Tibial nerve (tissue), 4 donors: ENCODE measurements around the gene M1AP. TPM values are rescaled to one million over a fixed set of nuclear protein-coding genes. Genes with fewer than 3 reads are reported as not detected.

Experiments
- DNase-seq, 2 donors: peaks; one replicate each; pipeline ENCODE4 v3.0.0-alpha.2; 2019; ENCODE audit warnings: low spot score in 2 of 2
- H3K27ac ChIP-seq, 4 donors: fragments of 200-600 bp; sonication (generic) in 3 of 4; one replicate each; pipeline ENCODE4 v1.5.1; 2017 to 2019; ENCODE audit warnings: mild to moderate bottlenecking in 1 of 4
- H3K27me3 ChIP-seq, 2 donors: fragments of 200-600 bp; sonication (generic) in 1 of 2; one replicate each; pipeline versions ENCODE4 v1.5.1 to v1.6.0; 2017 to 2019
- H3K36me3 ChIP-seq, 3 donors: fragments of 200-600 bp; sonication (generic); one replicate each; pipeline ENCODE4 v1.5.1; 2018 to 2019
- H3K4me1 ChIP-seq, 4 donors: fragments of 200-600 bp; sonication (generic) in 3 of 4; one replicate each; pipeline ENCODE4 v1.5.1; 2017 to 2019
- H3K4me3 ChIP-seq, 4 donors: fragments of 200-600 bp; sonication (generic) in 3 of 4; one replicate each; pipeline ENCODE4 v1.5.1; 2017 to 2019; ENCODE audit warnings: mild to moderate bottlenecking in 1 of 4, moderate library complexity in 1 of 4
- H3K9me3 ChIP-seq, 4 donors: fragments of 200-600 bp; sonication (generic) in 3 of 4; one replicate each; pipeline ENCODE4 v1.5.1; 2017 to 2019
- CTCF ChIP-seq, 5 experiments: fragments of 200-600 bp in 3 of 5; fragments of 450-650 bp in 2 of 5; sonication (generic) in 3 of 5; IDR thresholded peaks; one replicate each; pipeline ENCODE4 v1.5.1; 2016 to 2019; ENCODE audit warnings: antibody characterized with exemption in 5 of 5, mild to moderate bottlenecking in 3 of 5, moderate library complexity in 2 of 5
- EP300 ChIP-seq, 2 donors: sonication (generic); formaldehyde crosslinking; IDR thresholded peaks; one replicate each; pipeline ENCODE4 v1.6.1; 2017; ENCODE audit warnings: antibody characterized with exemption in 2 of 2, mild to moderate bottlenecking in 1 of 2
- POLR2A ChIP-seq, 2 donors: fragments of 450-650 bp; IDR thresholded peaks; one replicate each; pipeline ENCODE4 v1.6.1; 2017; ENCODE audit warnings: antibody characterized with exemption in 2 of 2, mild to moderate bottlenecking in 2 of 2, moderate library complexity in 2 of 2
- WGBS, 2 donors: methylation state at CpG; one replicate each; pipeline ENCODE4 v1.1.5; 2018; 5-methylcytosine and 5-hydroxymethylcytosine counted together
- total RNA-seq, 4 donors: library from RNA; depleted of rRNA; stranded (reverse); fragments of >200 nt; gene quantifications; one replicate each; pipeline ENCODE4 v1.1.0, GENCODE V29; 2016

The M1AP gene
- total RNA-seq, 4 donors from 2014 or later = 0.21 TPM; not detected in 3

DNA sequence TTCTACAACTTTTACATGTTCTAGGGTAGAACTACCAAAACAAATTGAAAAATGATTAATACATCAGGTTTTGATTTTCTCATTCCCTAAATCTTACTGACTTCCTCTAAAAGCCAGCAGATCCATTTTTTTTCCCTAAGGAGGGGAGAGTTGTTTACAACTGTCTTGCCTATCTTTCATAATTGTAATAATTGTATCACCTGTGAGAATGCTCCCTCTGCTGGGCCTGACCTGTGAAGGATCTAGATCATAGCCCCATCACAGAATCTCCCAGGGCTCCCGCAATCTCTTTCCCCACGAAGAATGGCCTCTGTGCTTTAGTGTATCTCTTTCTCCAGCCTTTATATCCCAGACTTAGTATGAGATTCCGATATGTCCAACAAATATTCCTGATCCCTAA, 103.5 kb downstream of the M1AP start:
- TF ChIP-seq CTCF (IDR thresholded peaks at IDR 0.05) = no peak
- no peak for TF ChIP-seq POLR2A (IDR thresholded peaks at IDR 0.05)
- TF ChIP-seq EP300 (IDR thresholded peaks at IDR 0.05) = no peak
- Histone ChIP-seq H3K36me3 (peaks cover 0 to 6% (median 0%) of the 10 kb centered on the region in 3 donors), H3K4me3 (no peak overlapping the region), H3K9me3 (no peaks in the 10 kb centered on the region), H3K27me3 (no peaks in the 10 kb centered on the region), H3K4me1 (peaks cover 0 to 14% (median 9%) of the 10 kb centered on the region in 4 donors), H3K27ac (no peak overlapping the region)
- 92% methylated on average over 3 of the region's 3 CpGs for WGBS, 2 donors
- no peak for DNase-seq

GRCh38 chr2:74542978-74543377, 105.2 kb downstream of the M1AP start:
- WGBS, 2 donors = 64 to 78% methylated on average over 1 of the region's 1 CpG
- TF ChIP-seq POLR2A (IDR thresholded peaks at IDR 0.05) = no peak
- no peak for TF ChIP-seq CTCF (IDR thresholded peaks at IDR 0.05)
- TF ChIP-seq EP300 (IDR thresholded peaks at IDR 0.05) = no peak
- no peaks in the 10 kb centered on the region for H3K27me3 ChIP-seq
- no peak overlapping the region for H3K27ac ChIP-seq
- no peaks in the 10 kb centered on the region for H3K9me3 ChIP-seq
- H3K4me1 ChIP-seq = no peaks in the 10 kb centered on the region
- DNase-seq = no peak
- peaks cover 0 to 6% (median 0%) of the 10 kb centered on the region in 3 donors for H3K36me3 ChIP-seq
- no peak overlapping the region for H3K4me3 ChIP-seq

DNA sequence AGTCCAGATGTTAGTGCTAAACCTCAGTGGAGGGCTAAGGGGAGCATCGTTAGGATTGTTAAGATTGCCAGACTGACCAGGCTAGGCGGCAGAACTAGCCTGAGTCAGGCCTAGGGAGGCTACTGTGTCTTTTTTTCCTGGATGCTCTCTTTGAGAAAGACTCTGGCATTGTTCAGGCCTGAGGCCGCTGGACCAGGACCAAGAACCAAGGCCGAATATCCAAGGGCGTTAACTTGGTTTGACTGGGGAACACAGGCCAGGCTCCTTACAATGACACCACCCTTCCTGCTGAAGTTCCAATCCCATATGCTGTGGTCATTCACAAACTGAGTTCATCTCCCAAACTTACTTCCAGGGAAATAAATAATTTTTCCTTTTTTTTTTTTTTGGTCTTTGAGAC, 107.8 kb downstream of the M1AP start:
- Histone ChIP-seq H3K27me3 (no peaks in the 10 kb centered on the region), H3K4me3 (no peak overlapping the region), H3K9me3 (no peaks in the 10 kb centered on the region), H3K36me3 (peaks cover 0 to 8% (median 0%) of the 10 kb centered on the region in 3 donors), H3K27ac (peak overlapping the region in 1 of 4 donors; percentile 36), H3K4me1 (no peaks in the 10 kb centered on the region)
- TF ChIP-seq POLR2A (IDR thresholded peaks at IDR 0.05) = no peak
- peak in 1 of 2 donors; percentile 48 for DNase-seq
- WGBS, 2 donors = 69 to 73% methylated on average over 5 of the region's 5 CpGs

GRCh38 chr2:74538881-74539339, 109.2 kb downstream of the M1AP start:
- Histone ChIP-seq H3K36me3 (peaks cover 0 to 21% (median 0%) of the 10 kb centered on the region in 3 donors), H3K27me3 (no peaks in the 10 kb centered on the region), H3K27ac (no peak overlapping the region), H3K4me3 (no peak overlapping the region), H3K9me3 (no peaks in the 10 kb centered on the region), H3K4me1 (no peaks in the 10 kb centered on the region)
- WGBS, 2 donors = 75% methylated on average over 7 of the region's 7 CpGs
- no peak for TF ChIP-seq EP300 (IDR thresholded peaks at IDR 0.05)
- no peak for TF ChIP-seq POLR2A (IDR thresholded peaks at IDR 0.05)
- TF ChIP-seq CTCF (IDR thresholded peaks at IDR 0.05) = no peak
- DNase-seq = no peak

- H3K4me1 ChIP-seq = no peaks in the 10 kb centered on the region
- H3K27ac ChIP-seq = no peak overlapping the region
- H3K4me3 ChIP-seq = no peak overlapping the region
- H3K36me3 ChIP-seq = peaks cover 0 to 37% (median 0%) of the 10 kb centered on the region in 3 donors
- TF ChIP-seq EP300 (IDR thresholded peaks at IDR 0.05) = no peak
- TF ChIP-seq CTCF (IDR thresholded peaks at IDR 0.05) = no peak
- TF ChIP-seq POLR2A (IDR thresholded peaks at IDR 0.05) = no peak
- DNase-seq = no peak
- H3K27me3 ChIP-seq = no peaks in the 10 kb centered on the region
- 57 to 70% methylated on average over 4 of the region's 4 CpGs for WGBS, 2 donors
- H3K9me3 ChIP-seq = no peaks in the 10 kb centered on the region
Observed at GRCh38 chr2:74537140-74537539, 111.0 kb downstream of the M1AP start.
